GM21786 (cell line): ENCODE measurements around the gene SRRM3.
"Not testable (repeated sequence)": the region's sequence is repeated elsewhere in the genome, so short reads cannot be mapped to it uniquely, and the experiment has no call there.

Experiments used
- ATAC-seq: cut with Tn5 transposase; IDR thresholded peaks from one replicate; pipeline ENCODE4 v1.9.1; 2021; ENCODE audit not compliant: unreplicated experiment

Gene SRRM3

GRCh38 chr7:76201732-76202665, at the start of gene SRRM3:
Gene SRRM3, plus strand, starts transcription at chr7:76201896. Its CDS starts 33,171 bp downstream, at chr7:76235067.
- ATAC-seq, result no peak

- no peak for ATAC-seq
Measured at GRCh38 chr7:76151932-76152331, 49.8 kb upstream of the SRRM3 start.

GRCh38 chr7:76153571-76154230, 48.0 kb upstream of the SRRM3 start:
- not testable (repeated sequence) for ATAC-seq

- ATAC-seq, result no peak
Measured at GRCh38 chr7:76155938-76156337, 45.8 kb upstream of the SRRM3 start.

- ATAC-seq, result not testable (repeated sequence)
Measured at GRCh38 chr7:76156992-76157685, 44.6 kb upstream of the SRRM3 start.

GRCh38 chr7:76158416-76158815, 43.3 kb upstream of the SRRM3 start:
- ATAC-seq, result not testable (repeated sequence)

GRCh38 chr7:76162416-76163170, 39.1 kb upstream of the SRRM3 start:
- ATAC-seq, result not testable (repeated sequence)

GRCh38 chr7:76163812-76164211, 37.9 kb upstream of the SRRM3 start:
- not testable (repeated sequence) for ATAC-seq

GRCh38 chr7:76165106-76165972, 36.4 kb upstream of the SRRM3 start:
- no peak for ATAC-seq

- ATAC-seq, result no peak
Measured at GRCh38 chr7:76165973-76166403, 35.7 kb upstream of the SRRM3 start.

- peak; percentile 94 for ATAC-seq
Measured at GRCh38 chr7:76166404-76167255, 35.1 kb upstream of the SRRM3 start.

- no peak for ATAC-seq
Measured at GRCh38 chr7:76173566-76174205, 28.0 kb upstream of the SRRM3 start.

GRCh38 chr7:76176951-76177350, 24.7 kb upstream of the SRRM3 start:
- not testable (repeated sequence) for ATAC-seq

GRCh38 chr7:76179686-76180085, 22.0 kb upstream of the SRRM3 start:
- ATAC-seq, result no peak

- ATAC-seq, result no peak
Measured at GRCh38 chr7:76182225-76182960, 19.3 kb upstream of the SRRM3 start.

GRCh38 chr7:76185187-76185896, 16.4 kb upstream of the SRRM3 start:
- ATAC-seq, result no peak

- no peak for ATAC-seq
Measured at GRCh38 chr7:76187272-76187671, 14.4 kb upstream of the SRRM3 start.
